ENCODE measurements around the gene LMTK3.

Gene LMTK3

GRCh38 chr19:48443731-48444128 lies 67.9 kb downstream of the LMTK3 start:
- no peak for DNase-seq

- DNase-seq, result no peak
Measured at GRCh38 chr19:48443256-48443655, 68.4 kb downstream of the LMTK3 start.

GRCh38 chr19:48442116-48443035 lies 69.3 kb downstream of the LMTK3 start:
- DNase-seq, result no peak

GRCh38 chr19:48441360-48442050 lies 70.1 kb downstream of the LMTK3 start:
- no peak for DNase-seq

- no peak for DNase-seq
Measured at GRCh38 chr19:48436586-48436985, 75.0 kb downstream of the LMTK3 start.

All from stimulated activated CD4-positive, alpha-beta T cell treated with anti-CD3 and anti-CD28 coated beads, Interleukin-4, amount 100 ng/mL, for 4 hours (primary cell).